Adrenal gland (tissue), 5 donors: ENCODE measurements around the gene LTC4S.

Source experiments
- POLR2A ChIP-seq, 2 donors: fragments of 450-650 bp; IDR thresholded peaks; one replicate each; pipeline ENCODE4 v1.6.1; 2017; ENCODE audit warnings: antibody characterized with exemption in 2 of 2, mild to moderate bottlenecking in 2 of 2, moderate library complexity in 1 of 2
- TF ChIP-seq, protein P1 (sequence below), 6 experiments: fragments of 450-650 bp in 4 of 6; fragments of 200-600 bp in 2 of 6; sonication (generic) in 1 of 6; IDR thresholded peaks; 1 replicate in 5 of 6; 2 replicates in 1 of 6; pipeline versions ENCODE4 v1.5.1 to v1.8.0; 2016 to 2021; ENCODE audit warnings: antibody characterized with exemption in 6 of 6, mild to moderate bottlenecking in 2 of 6, moderate library complexity in 1 of 6
- donor health status: DM: no; HTN: no; CAD: no.

- TF ChIP-seq, protein P1, sequence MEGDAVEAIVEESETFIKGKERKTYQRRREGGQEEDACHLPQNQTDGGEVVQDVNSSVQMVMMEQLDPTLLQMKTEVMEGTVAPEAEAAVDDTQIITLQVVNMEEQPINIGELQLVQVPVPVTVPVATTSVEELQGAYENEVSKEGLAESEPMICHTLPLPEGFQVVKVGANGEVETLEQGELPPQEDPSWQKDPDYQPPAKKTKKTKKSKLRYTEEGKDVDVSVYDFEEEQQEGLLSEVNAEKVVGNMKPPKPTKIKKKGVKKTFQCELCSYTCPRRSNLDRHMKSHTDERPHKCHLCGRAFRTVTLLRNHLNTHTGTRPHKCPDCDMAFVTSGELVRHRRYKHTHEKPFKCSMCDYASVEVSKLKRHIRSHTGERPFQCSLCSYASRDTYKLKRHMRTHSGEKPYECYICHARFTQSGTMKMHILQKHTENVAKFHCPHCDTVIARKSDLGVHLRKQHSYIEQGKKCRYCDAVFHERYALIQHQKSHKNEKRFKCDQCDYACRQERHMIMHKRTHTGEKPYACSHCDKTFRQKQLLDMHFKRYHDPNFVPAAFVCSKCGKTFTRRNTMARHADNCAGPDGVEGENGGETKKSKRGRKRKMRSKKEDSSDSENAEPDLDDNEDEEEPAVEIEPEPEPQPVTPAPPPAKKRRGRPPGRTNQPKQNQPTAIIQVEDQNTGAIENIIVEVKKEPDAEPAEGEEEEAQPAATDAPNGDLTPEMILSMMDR (IDR thresholded peaks at IDR 0.05), result no peak
- TF ChIP-seq POLR2A (IDR thresholded peaks at IDR 0.05), result peak; percentile 15 to 29
Measured at GRCh38 chr5:179793468-179794139, at the start of gene LTC4S.
